Stomach (tissue), 9 donors: ENCODE results near the gene CRACDL. TPM values are rescaled to one million over a fixed set of nuclear protein-coding genes. Genes with fewer than 3 reads are reported as not detected.

ENCODE experiments used
- DNase-seq, 2 donors: peaks; one replicate each; pipeline versions ENCODE4 v3.0.0 to v3.0.0-alpha.2; 2013 to 2019
- H3K27ac ChIP-seq, 5 donors: fragments of 200-600 bp in 4 of 5; sonication (generic) in 4 of 5; one replicate each; pipeline ENCODE4 v1.5.1; 2013 to 2019; ENCODE audit warnings: mild to moderate bottlenecking in 1 of 5, moderate library complexity in 1 of 5
- H3K27me3 ChIP-seq, 3 donors: fragments of 200-600 bp; sonication (generic); one replicate each; pipeline ENCODE4 v1.5.1; 2017 to 2019; ENCODE audit warnings: mixed run types in 1 of 3
- H3K36me3 ChIP-seq, 4 donors: fragments of 200-600 bp; sonication (generic); 1 replicate in 3 of 4; 2 replicates in 1 of 4; pipeline ENCODE4 v1.5.1; 2016 to 2019
- H3K4me1 ChIP-seq, 4 donors: fragments of 200-600 bp; sonication (generic); one replicate each; pipeline ENCODE4 v1.5.1; 2016 to 2019
- H3K4me3 ChIP-seq, 4 donors: fragments of 200-600 bp; sonication (generic) in 3 of 4; one replicate each; pipeline ENCODE4 v1.5.1; 2016 to 2019; ENCODE audit warnings: mild to moderate bottlenecking in 1 of 4
- H3K9me3 ChIP-seq, 4 donors: fragments of 200-600 bp; sonication (generic); one replicate each; pipeline ENCODE4 v1.5.1; 2016 to 2019
- CTCF ChIP-seq, 7 experiments: fragments of 450-650 bp in 4 of 7; fragments of 200-600 bp in 3 of 7; sonication (generic) in 3 of 7; IDR thresholded peaks; one replicate each; pipeline ENCODE4 v1.5.1; 2016 to 2019; ENCODE audit warnings: antibody characterized with exemption in 7 of 7, control low read depth in 2 of 7, mild to moderate bottlenecking in 1 of 7
- EP300 ChIP-seq: sonication (generic); formaldehyde crosslinking; IDR thresholded peaks from one replicate; pipeline ENCODE4 v1.6.1; 2017; ENCODE audit warnings: antibody characterized with exemption
- POLR2A ChIP-seq, 4 donors: fragments of 450-650 bp; IDR thresholded peaks; one replicate each; pipeline ENCODE4 v1.6.1; 2016; ENCODE audit warnings: antibody characterized with exemption in 4 of 4, control low read depth in 2 of 4, mild to moderate bottlenecking in 1 of 4, moderate library complexity in 1 of 4
- POLR2AphosphoS5 ChIP-seq, 3 donors: sonication (generic); formaldehyde crosslinking; IDR thresholded peaks; one replicate each; pipeline ENCODE4 v1.6.1; 2016; ENCODE audit warnings: antibody characterized with exemption in 3 of 3
- WGBS, 5 donors: extraction: QIAGEN DNeasy Blood & Tissue Kit in 3 of 5; methylation state at CpG; one replicate each; pipeline versions ENCODE4 v1.1.5 to v1.1.7; 2013 to 2018; 5-methylcytosine and 5-hydroxymethylcytosine counted together
- intact Hi-C: fragments of 100-400 bp; cut with DNase I; formaldehyde crosslinking; loops from one replicate; pipeline ENCODE4 v1.15.1; 2023; ENCODE audit warnings: low total_unique reads
- polyA plus RNA-seq, 3 donors: library from polyadenylated mRNA; stranded (reverse); fragments of 200-250 nt; gene quantifications; one replicate each; pipeline ENCODE4 v1.2.3, GENCODE V29; 2013
- total RNA-seq, 5 donors: library from RNA; depleted of rRNA; stranded (reverse); fragments of >200 nt; gene quantifications; one replicate each; pipeline versions ENCODE4 v1.1.0 to v1.2.3, GENCODE V29; 2014 to 2016
- donor health status: healthy with polysubstance abuse.
- donor health status: Bipolar disorder and iron deficiency.
- donor health status: healthy.

CRACDL gene
- total and polyA plus RNA-seq, 8 donors, result 5.4 to 205 (median 7.8) TPM

DNA sequence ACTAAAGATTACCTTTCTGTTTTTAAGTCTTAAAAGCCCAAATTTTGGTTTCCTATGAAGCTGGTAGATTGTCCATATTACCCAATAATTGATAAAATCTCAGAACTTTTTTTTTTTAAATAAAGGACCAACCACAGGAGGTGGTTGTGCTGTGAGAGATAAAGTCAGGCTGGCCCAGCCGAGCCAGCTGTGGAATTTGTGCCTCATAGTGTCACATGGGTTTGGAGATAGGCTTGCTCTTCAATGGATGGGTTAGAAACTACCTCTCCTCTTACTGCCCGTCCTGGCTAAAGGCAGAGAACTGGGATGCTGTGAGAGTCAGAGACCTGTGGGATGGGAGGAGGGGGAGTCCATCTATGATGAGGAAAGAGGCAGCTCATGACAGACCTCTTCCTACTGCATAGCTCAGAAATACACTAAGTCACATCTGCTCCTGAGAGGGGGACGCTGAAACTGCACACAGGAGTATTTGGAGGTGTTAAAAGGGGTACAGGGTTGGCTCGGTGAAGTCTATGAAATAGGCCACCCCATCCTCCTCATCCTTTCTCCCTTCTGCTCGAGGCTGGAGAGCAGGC, 105.4 kb downstream of the CRACDL start:
- 82 to 97% (median 90%) methylated on average over 5 of the region's 5 CpGs for WGBS, 5 donors
- no peaks in the 10 kb centered on the region for H3K27me3 ChIP-seq
- H3K9me3 ChIP-seq, result no peaks in the 10 kb centered on the region
- no peak overlapping the region for H3K27ac ChIP-seq
- intact Hi-C loops, result no loop called here
- no peak for DNase-seq
- H3K36me3 ChIP-seq, result peaks cover 0 to 11% (median 4%) of the 10 kb centered on the region in 4 donors
- H3K4me1 ChIP-seq, result peaks cover 0 to 27% (median 7%) of the 10 kb centered on the region in 4 donors
- H3K4me3 ChIP-seq, result no peak overlapping the region
- no peak for TF ChIP-seq EP300
- no peak for TF ChIP-seq CTCF (IDR thresholded peaks at IDR 0.05)
- TF ChIP-seq POLR2AphosphoS5 (IDR thresholded peaks at IDR 0.05), result no peak
- TF ChIP-seq POLR2A (IDR thresholded peaks at IDR 0.05), result no peak

GRCh38 chr2:98829581-98830270, 106.3 kb downstream of the CRACDL start:
- DNase-seq, result no peak

GRCh38 chr2:98828793-98829371, 107.1 kb downstream of the CRACDL start:
- intact Hi-C loops, result no loop called here
- Histone ChIP-seq H3K9me3 (no peaks in the 10 kb centered on the region), H3K36me3 (peaks cover 0 to 11% (median 4%) of the 10 kb centered on the region in 4 donors), H3K4me1 (peaks cover 0 to 35% (median 8%) of the 10 kb centered on the region in 4 donors), H3K27me3 (no peaks in the 10 kb centered on the region), H3K4me3 (no peak overlapping the region), H3K27ac (peak overlapping the region in 1 of 5 donors; percentile 28)
- DNase-seq, result no peak
- TF ChIP-seq POLR2AphosphoS5 (IDR thresholded peaks at IDR 0.05), result no peak
- no peak for TF ChIP-seq EP300
- no peak for TF ChIP-seq POLR2A (IDR thresholded peaks at IDR 0.05)
- no peak for TF ChIP-seq CTCF (IDR thresholded peaks at IDR 0.05)
- WGBS, 5 donors, result 57 to 75% (median 61%) methylated on average over 5 of the region's 5 CpGs

More at GRCh38 chr2:98829581-98830270, 106.3 kb downstream of the CRACDL start:
- Histone ChIP-seq H3K27me3 (no peaks in the 10 kb centered on the region), H3K9me3 (no peaks in the 10 kb centered on the region), H3K27ac (peak overlapping the region in 1 of 5 donors; percentile 28), H3K36me3 (peaks cover 0 to 11% (median 4%) of the 10 kb centered on the region in 4 donors), H3K4me3 (no peak overlapping the region), H3K4me1 (peaks cover 0 to 34% (median 7%) of the 10 kb centered on the region in 4 donors)
- no peak for TF ChIP-seq CTCF (IDR thresholded peaks at IDR 0.05)
- no peak for TF ChIP-seq EP300
- intact Hi-C loops, result no loop called here
- 73 to 82% (median 76%) methylated on average over 6 of the region's 6 CpGs for WGBS, 5 donors

DNA sequence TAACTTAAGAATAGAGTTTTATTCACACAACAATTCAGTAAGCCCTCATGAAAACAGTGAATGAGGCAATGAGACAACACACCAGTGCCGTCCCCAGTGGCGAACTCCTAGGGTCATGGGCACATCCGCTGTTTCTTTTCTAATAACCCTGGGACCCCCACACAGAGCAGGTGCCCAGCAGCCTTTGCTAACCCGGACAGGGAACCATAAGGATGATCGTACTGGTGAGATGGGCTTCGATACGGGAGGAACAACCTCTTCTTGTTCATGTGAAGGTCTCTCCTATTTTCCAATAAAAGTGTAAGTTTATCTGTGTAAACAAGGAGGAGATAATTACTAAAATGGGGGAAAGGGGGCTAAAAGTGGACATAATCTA, 107.7 kb downstream of the CRACDL start:
- no peaks in the 10 kb centered on the region for H3K9me3 ChIP-seq
- DNase-seq, result no peak
- no peak overlapping the region for H3K4me3 ChIP-seq
- TF ChIP-seq EP300 (no peak), CTCF (IDR thresholded peaks at IDR 0.05) (no peak), POLR2AphosphoS5 (IDR thresholded peaks at IDR 0.05) (no peak), POLR2A (IDR thresholded peaks at IDR 0.05) (no peak)
- WGBS, 5 donors, result 87 to 95% (median 90%) methylated on average over 7 of the region's 7 CpGs
- H3K27ac ChIP-seq, result no peak overlapping the region
- intact Hi-C loops, result no loop called here
- H3K36me3 ChIP-seq, result peaks cover 0 to 11% (median 4%) of the 10 kb centered on the region in 4 donors
- H3K27me3 ChIP-seq, result no peaks in the 10 kb centered on the region
- H3K4me1 ChIP-seq, result peaks cover 0 to 35% (median 9%) of the 10 kb centered on the region in 4 donors
